HCT116 (cell line): ENCODE measurements around the gene SGSM2. TPM values are rescaled to one million over a fixed set of nuclear protein-coding genes. Genes with fewer than 3 reads are reported as not detected.
A peak's percentile ranks its signal among the peaks of the same experiment; 100 is the strongest.

ENCODE experiments used
- ATAC-seq: fragments of 200-7000 bp; cut with Tn5 transposase; 2 replicates; pipeline ENCODE4 v1.9.1; 2020; ENCODE audit warnings: mild to moderate bottlenecking, moderate library complexity
- BruUV-seq: library from RNA; stranded (reverse); fragments of 400-500 nt; replicated peaks from 2 replicates; lab custom pipeline; 2021; lab: Mats Ljungman, UMichigan
- CTCF ChIA-PET: fragments of 300-600 bp; sonication (Branson Sonifier 250); formaldehyde crosslinking; loops from one replicate; lab custom pipeline; 2021; ENCODE audit warnings: antibody characterized with exemption; lab: Charles Lee
- POLR2A ChIA-PET: fragments of 300-600, 350-600 bp; sonication (Branson Sonifier 250); formaldehyde crosslinking; loops from one replicate; lab custom pipeline; 2021; ENCODE audit warnings: antibody characterized with exemption; lab: Charles Lee
- RAD21 ChIA-PET, 2 experiments: fragments of 300-600 bp; sonication (Branson Sonifier 250); formaldehyde crosslinking; loops; one replicate each; lab custom pipeline; 2023; ENCODE audit warnings: low total read pairs in 2 of 2; ENCODE audit not compliant: uncharacterized antibody in 2 of 2, unreplicated experiment in 2 of 2, low non-redundant PET in 1 of 2; lab: Charles Lee
- DNase-seq: peaks from one replicate; pipeline ENCODE4 v3.0.0-alpha.2; 2010; ENCODE audit warnings: low read depth, low spot score
- H2AFZ ChIP-seq: fragments of 200-600 bp; shearing (Covaris generic), sonication (generic); 2 replicates; pipeline ENCODE4 v1.6.1; 2017; ENCODE audit warnings: low read depth, mixed run types, mixed read lengths, antibody characterized with exemption, low read length; ENCODE audit not compliant: poor library complexity, severe bottlenecking
- H3K27ac ChIP-seq: 2 replicates; pipeline ENCODE4 v1.5.1; 2012; ENCODE audit warnings: low read depth, low read length
- H3K27me3 ChIP-seq: fragments of 200-600 bp; sonication (generic); 2 replicates; pipeline ENCODE4 v1.6.1; 2016; ENCODE audit warnings: mixed run types, low read length, mixed read lengths; ENCODE audit not compliant: insufficient read depth
- H3K36me3 ChIP-seq, 2 experiments: fragments of 200-500 bp in 1 of 2; fragments of 200-600 bp in 1 of 2; sonication (Bioruptor generic) in 1 of 2; sonication (generic) in 1 of 2; 2 replicates each; pipeline versions ENCODE4 v1.5.1 to v1.6.1; 2014 to 2016; ENCODE audit warnings: low read length in 2 of 2, inconsistent platforms in 1 of 2, mixed read lengths in 1 of 2, mixed run types in 1 of 2; ENCODE audit not compliant: insufficient read depth in 2 of 2, control insufficient read depth in 1 of 2
- H3K4me1 ChIP-seq, 2 experiments: fragments of 200-600 bp in 1 of 2; sonication (generic) in 1 of 2; 2 replicates each; pipeline versions ENCODE4 v1.5.1 to v1.6.1; 2012 to 2017; ENCODE audit warnings: low read length in 2 of 2, inconsistent platforms in 1 of 2, mild to moderate bottlenecking in 1 of 2, mixed read lengths in 1 of 2, mixed run types in 1 of 2, moderate library complexity in 1 of 2; ENCODE audit not compliant: insufficient read depth in 2 of 2, control insufficient read depth in 1 of 2
- H3K4me2 ChIP-seq: fragments of 200-600 bp; sonication (generic); 2 replicates; pipeline ENCODE4 v1.6.1; 2017; ENCODE audit warnings: mixed run types, low read length, mixed read lengths
- H3K4me3 ChIP-seq, 2 experiments: fragments of 200-600 bp in 1 of 2; sonication (generic) in 1 of 2; replicated peaks in 1 of 2; 2 replicates each; pipeline ENCODE4 v1.5.1; 2011 to 2016; ENCODE audit warnings: low read length in 2 of 2, control low read depth in 1 of 2, low read depth in 1 of 2, mild to moderate bottlenecking in 1 of 2, mixed read lengths in 1 of 2, mixed run types in 1 of 2
- H3K79me2 ChIP-seq: fragments of 200-600 bp; sonication (generic); 2 replicates; pipeline ENCODE4 v1.6.1; 2017; ENCODE audit warnings: mild to moderate bottlenecking, mixed run types, low read length, moderate library complexity, mixed read lengths; ENCODE audit not compliant: insufficient read depth
- H3K9ac ChIP-seq: fragments of 200-600 bp; sonication (generic); 2 replicates; pipeline ENCODE4 v1.6.1; 2016; ENCODE audit warnings: low read length, mixed read lengths
- H3K9me2 ChIP-seq: fragments of 200-600 bp; sonication (generic), shearing (Covaris generic); 2 replicates; pipeline ENCODE4 v1.6.1; 2017; ENCODE audit warnings: mixed run types, mild to moderate bottlenecking, moderate library complexity; ENCODE audit not compliant: insufficient read depth
- H3K9me3 ChIP-seq, 2 experiments: fragments of 200-500 bp in 1 of 2; fragments of 200-600 bp in 1 of 2; sonication (Bioruptor generic) in 1 of 2; sonication (generic) in 1 of 2; 2 replicates each; pipeline ENCODE4 v1.6.1; 2014 to 2017; ENCODE audit warnings: low read length in 2 of 2, mixed read lengths in 2 of 2, inconsistent platforms in 1 of 2, low read depth in 1 of 2, mild to moderate bottlenecking in 1 of 2, mixed run types in 1 of 2, moderate library complexity in 1 of 2; ENCODE audit not compliant: control insufficient read depth in 1 of 2, insufficient read depth in 1 of 2
- H4K20me1 ChIP-seq: fragments of 200-600 bp; sonication (generic), shearing (Covaris generic); 2 replicates; pipeline ENCODE4 v1.6.1; 2017; ENCODE audit warnings: mixed run types, mild to moderate bottlenecking, moderate library complexity; ENCODE audit not compliant: insufficient read depth
- CEBPB ChIP-seq: IDR thresholded peaks from 2 replicates; pipeline ENCODE4 v1.6.1; 2012; ENCODE audit warnings: low read depth
- EZH2 ChIP-seq: fragments of 200-600 bp; sonication (generic); IDR thresholded peaks from 2 replicates; pipeline ENCODE4 v1.6.1; 2017; ENCODE audit warnings: antibody characterized with exemption, mixed run types
- FOSL1 ChIP-seq: IDR thresholded peaks from 2 replicates; pipeline ENCODE4 v1.6.1; 2012; ENCODE audit warnings: low read depth
- POLR2AphosphoS5 ChIP-seq: IDR thresholded peaks from 2 replicates; pipeline ENCODE4 v1.6.1; 2011; ENCODE audit warnings: mild to moderate bottlenecking, low read depth, low read length, moderate library complexity
- RAD21 ChIP-seq: IDR thresholded peaks from 2 replicates; pipeline ENCODE4 v1.6.1; 2012; ENCODE audit warnings: low read depth, mild to moderate bottlenecking
- SRF ChIP-seq: IDR thresholded peaks from 2 replicates; pipeline ENCODE4 v1.6.1; 2012; ENCODE audit warnings: low read depth
- YY1 ChIP-seq: IDR thresholded peaks from 2 replicates; pipeline ENCODE4 v1.6.1; 2011; ENCODE audit warnings: low read length, low read depth, moderate library complexity, mild to moderate bottlenecking; ENCODE audit not compliant: insufficient replicate concordance; ENCODE audit errors: extremely low read depth
- intact Hi-C: fragments of 100-400 bp; cut with micrococcal nuclease; formaldehyde crosslinking; loops from 2 replicates; pipeline ENCODE4 v1.10.0; 2022
- total RNA-seq: library from RNA; stranded (reverse); gene quantifications from one replicate; pipeline ENCODE4 v1.2.1, GENCODE V29; 2021; ENCODE audit not compliant: unreplicated experiment

SGSM2 gene
- total RNA-seq, 1 experiment from 2014 or later, result 68.1 TPM

GRCh38 chr17:2393954-2394749, 56.9 kb downstream of the SGSM2 start:
- peak overlapping the region; percentile 100 for H3K27ac ChIP-seq
- TSS peak; percentile 96 for BruUV-seq
- peak overlapping the region; percentile 93 for H3K4me2 ChIP-seq
- ChIA-PET POLR2A (interaction anchor here (0.6 to 2.1 kb wide), 5 partner anchors 13 to 279 kb away, joined by 3 to 12 read pairs (median 7); partner anchors contain the start of gene TSR1), CTCF (interaction anchor here (1.2 to 2.8 kb wide), 3 partner anchors 11 to 19 kb away, joined by 3 to 21 read pairs (median 4); no protein-coding TSS in a partner anchor), RAD21 (no interaction called here)
- peaks cover 49 to 91% of the 10 kb centered on the region in 2 experiments for H3K4me1 ChIP-seq
- H2AFZ ChIP-seq, result no peak overlapping the region
- intact Hi-C loops, result loop anchor here (1.0 kb wide), 1 partner anchor 7 kb away; the partner anchor contains the start of gene MNT
- H3K4me3 ChIP-seq, result peak overlapping the region; percentile 52 to 63
- no peaks in the 10 kb centered on the region for H4K20me1 ChIP-seq
- peaks cover 57% of the 10 kb centered on the region for H3K79me2 ChIP-seq
- peak overlapping the region; percentile 100 for H3K9ac ChIP-seq
- no peaks in the 10 kb centered on the region for H3K27me3 ChIP-seq
- DNase-seq, result no peak
- ATAC-seq, result no peak; the same call in none of the 2 replicates
- no peaks in the 10 kb centered on the region for H3K9me3 ChIP-seq
- H3K36me3 ChIP-seq, result no peaks in the 10 kb centered on the region
- no peak for TF ChIP-seq CEBPB
- peak; percentile 72 for TF ChIP-seq POLR2AphosphoS5
- no peak for TF ChIP-seq SRF
- H3K9me2 ChIP-seq, result no peaks in the 10 kb centered on the region

- intact Hi-C loops, result no loop called here
- peak overlapping the region; percentile 100 for H3K9ac ChIP-seq
Measured at GRCh38 chr17:2394775-2395201, 57.5 kb downstream of the SGSM2 start.

More at GRCh38 chr17:2394775-2395201, 57.5 kb downstream of the SGSM2 start:
- no peaks in the 10 kb centered on the region for H3K9me2 ChIP-seq
- TF ChIP-seq EZH2 (no peak), RAD21 (no peak), FOSL1 (no peak), YY1 (no peak)
- TF ChIP-seq, all 23 proteins: peak for 0
- peak overlapping the region; percentile 93 for H3K4me2 ChIP-seq
- peaks cover 49 to 91% of the 10 kb centered on the region in 2 experiments for H3K4me1 ChIP-seq
- POLR2A ChIA-PET, result interaction anchor here (1.8 kb wide), 1 partner anchor 57 kb away, joined by 7 read pairs; no protein-coding TSS in a partner anchor
- CTCF ChIA-PET, result no interaction called here
- BruUV-seq, result no TSS peak
- DNase-seq, result no peak
- H3K36me3 ChIP-seq, result no peaks in the 10 kb centered on the region
- H3K9me3 ChIP-seq, result no peaks in the 10 kb centered on the region
- H3K4me3 ChIP-seq, result peak overlapping the region; percentile 52 to 63
- no peaks in the 10 kb centered on the region for H3K27me3 ChIP-seq
- RAD21 ChIA-PET, result no interaction called here
- H3K27ac ChIP-seq, result peak overlapping the region; percentile 100
- ATAC-seq, result no peak
- no peak overlapping the region for H2AFZ ChIP-seq
- H3K79me2 ChIP-seq, result peaks cover 57% of the 10 kb centered on the region
- H4K20me1 ChIP-seq, result no peaks in the 10 kb centered on the region
